ENCODE data around the gene SPAAR. TPM values are rescaled to one million over a fixed set of nuclear protein-coding genes. Genes with fewer than 3 reads are reported as not detected.

The SPAAR gene
- not detected in 2 replicates for total RNA-seq

- H3K4me1 Mint-ChIP-seq: peaks cover 32% of the 10 kb centered on the region
- no peak for DNase-seq
- no peaks in the 10 kb centered on the region for H3K36me3 Mint-ChIP-seq (ENCODE audit: low read depth)
- intact Hi-C loops (cut with micrococcal nuclease): no loop called here
- H3K27me3 Mint-ChIP-seq: no peaks in the 10 kb centered on the region
- H3K27ac Mint-ChIP-seq: no peak within 1 kb of the TSS
- no peak within 1 kb of the TSS for H3K4me3 Mint-ChIP-seq
- no peaks in the 10 kb centered on the region for H3K9me3 Mint-ChIP-seq
Measured at GRCh38 chr9:35909274-35909673, at the start of gene SPAAR. TSS of gene SPAAR (plus strand) at chr9:35909490. CDS start at chr9:35910464, 974 bp downstream.

- Mint-ChIP-seq H3K27me3 (peaks cover 11% of the 10 kb centered on the region), H3K36me3 (ENCODE audit: low read depth) (no peaks in the 10 kb centered on the region), H3K4me1 (peaks cover 3% of the 10 kb centered on the region), H3K4me3 (no peak overlapping the region), H3K27ac (no peak overlapping the region), H3K9me3 (no peaks in the 10 kb centered on the region)
- intact Hi-C loops (cut with micrococcal nuclease): no loop called here
- DNase-seq: no peak
Measured at GRCh38 chr9:35859990-35860339, 49.3 kb upstream of the SPAAR start.

- Mint-ChIP-seq H3K4me3 (no peak overlapping the region), H3K27me3 (peaks cover 11% of the 10 kb centered on the region), H3K36me3 (ENCODE audit: low read depth) (no peaks in the 10 kb centered on the region), H3K9me3 (no peaks in the 10 kb centered on the region), H3K27ac (no peak overlapping the region), H3K4me1 (peaks cover 3% of the 10 kb centered on the region)
- DNase-seq: no peak
- intact Hi-C loops (cut with micrococcal nuclease): no loop called here
Measured at GRCh38 chr9:35861161-35861897, 48.0 kb upstream of the SPAAR start.

GRCh38 chr9:35862328-35862727 lies 47.0 kb upstream of the SPAAR start:
- no peak overlapping the region for H3K27ac Mint-ChIP-seq
- intact Hi-C loops (cut with micrococcal nuclease): no loop called here
- peaks cover 3% of the 10 kb centered on the region for H3K4me1 Mint-ChIP-seq
- H3K9me3 Mint-ChIP-seq: no peaks in the 10 kb centered on the region
- no peaks in the 10 kb centered on the region for H3K36me3 Mint-ChIP-seq (ENCODE audit: low read depth)
- H3K4me3 Mint-ChIP-seq: no peak overlapping the region
- no peak for DNase-seq
- H3K27me3 Mint-ChIP-seq: peaks cover 8% of the 10 kb centered on the region

- H3K36me3 Mint-ChIP-seq (ENCODE audit: low read depth): no peaks in the 10 kb centered on the region
- no peak overlapping the region for H3K4me3 Mint-ChIP-seq
- intact Hi-C loops (cut with micrococcal nuclease): no loop called here
- peaks cover 8% of the 10 kb centered on the region for H3K27me3 Mint-ChIP-seq
- no peaks in the 10 kb centered on the region for H3K9me3 Mint-ChIP-seq
- peak; percentile 46 for DNase-seq
- no peak overlapping the region for H3K27ac Mint-ChIP-seq
- H3K4me1 Mint-ChIP-seq: peaks cover 1% of the 10 kb centered on the region
Measured at GRCh38 chr9:35863583-35863982, 45.7 kb upstream of the SPAAR start.

- Mint-ChIP-seq H3K27ac (no peak overlapping the region), H3K27me3 (peaks cover 8% of the 10 kb centered on the region), H3K9me3 (no peaks in the 10 kb centered on the region), H3K4me3 (no peak overlapping the region), H3K36me3 (ENCODE audit: low read depth) (no peaks in the 10 kb centered on the region), H3K4me1 (no peaks in the 10 kb centered on the region)
- intact Hi-C loops (cut with micrococcal nuclease): no loop called here
- peak; percentile 26 for DNase-seq
Measured at GRCh38 chr9:35864695-35865255, 44.5 kb upstream of the SPAAR start.

- DNase-seq: peak; percentile 43
- H3K4me1 Mint-ChIP-seq: no peaks in the 10 kb centered on the region
- no peaks in the 10 kb centered on the region for H3K36me3 Mint-ChIP-seq (ENCODE audit: low read depth)
- no peak overlapping the region for H3K4me3 Mint-ChIP-seq
- H3K27me3 Mint-ChIP-seq: peaks cover 3% of the 10 kb centered on the region
- intact Hi-C loops (cut with micrococcal nuclease): no loop called here
- no peaks in the 10 kb centered on the region for H3K9me3 Mint-ChIP-seq
- H3K27ac Mint-ChIP-seq: no peak overlapping the region
Measured at GRCh38 chr9:35867538-35867937, 41.8 kb upstream of the SPAAR start.

GRCh38 chr9:35868933-35869332 lies 40.4 kb upstream of the SPAAR start:
- no peak overlapping the region for H3K4me3 Mint-ChIP-seq
- no peaks in the 10 kb centered on the region for H3K36me3 Mint-ChIP-seq (ENCODE audit: low read depth)
- intact Hi-C loops (cut with micrococcal nuclease): no loop called here
- peak; percentile 44 for DNase-seq
- no peaks in the 10 kb centered on the region for H3K27me3 Mint-ChIP-seq
- no peaks in the 10 kb centered on the region for H3K9me3 Mint-ChIP-seq
- H3K27ac Mint-ChIP-seq: no peak overlapping the region
- no peaks in the 10 kb centered on the region for H3K4me1 Mint-ChIP-seq

GRCh38 chr9:35869621-35870216 lies 39.6 kb upstream of the SPAAR start:
- H3K9me3 Mint-ChIP-seq: no peaks in the 10 kb centered on the region
- H3K4me3 Mint-ChIP-seq: no peak overlapping the region
- peak; percentile 44 for DNase-seq
- H3K27ac Mint-ChIP-seq: no peak overlapping the region
- H3K36me3 Mint-ChIP-seq (ENCODE audit: low read depth): no peaks in the 10 kb centered on the region
- H3K4me1 Mint-ChIP-seq: no peaks in the 10 kb centered on the region
- H3K27me3 Mint-ChIP-seq: peaks cover 2% of the 10 kb centered on the region
- intact Hi-C loops (cut with micrococcal nuclease): no loop called here

- H3K4me3 Mint-ChIP-seq: no peak within 1 kb of the TSS
- H3K27ac Mint-ChIP-seq: no peak within 1 kb of the TSS
- H3K9me3 Mint-ChIP-seq: no peaks in the 10 kb centered on the region
- intact Hi-C loops (cut with micrococcal nuclease): no loop called here
- no peaks in the 10 kb centered on the region for H3K36me3 Mint-ChIP-seq (ENCODE audit: low read depth)
- no peak for DNase-seq
- no peaks in the 10 kb centered on the region for H3K4me1 Mint-ChIP-seq
- peaks cover 8% of the 10 kb centered on the region for H3K27me3 Mint-ChIP-seq
Measured at GRCh38 chr9:35870351-35870923, 38.9 kb upstream of the SPAAR start, which contains the start of gene OR13J1. TSS of gene OR13J1 (minus strand) at chr9:35870401. CDS start at chr9:35870401, 0 bp downstream.

GRCh38 chr9:35871545-35871944 lies 37.7 kb upstream of the SPAAR start:
- intact Hi-C loops (cut with micrococcal nuclease): no loop called here
- no peaks in the 10 kb centered on the region for H3K4me1 Mint-ChIP-seq
- DNase-seq: no peak
- no peaks in the 10 kb centered on the region for H3K36me3 Mint-ChIP-seq (ENCODE audit: low read depth)
- H3K27ac Mint-ChIP-seq: no peak overlapping the region
- H3K4me3 Mint-ChIP-seq: no peak overlapping the region
- peaks cover 17% of the 10 kb centered on the region for H3K27me3 Mint-ChIP-seq
- H3K9me3 Mint-ChIP-seq: no peaks in the 10 kb centered on the region

GRCh38 chr9:35872505-35872904 lies 36.8 kb upstream of the SPAAR start:
- Mint-ChIP-seq H3K27ac (no peak overlapping the region), H3K27me3 (peaks cover 25% of the 10 kb centered on the region), H3K4me1 (no peaks in the 10 kb centered on the region), H3K4me3 (no peak overlapping the region), H3K36me3 (ENCODE audit: low read depth) (no peaks in the 10 kb centered on the region), H3K9me3 (peaks cover 3% of the 10 kb centered on the region)
- intact Hi-C loops (cut with micrococcal nuclease): no loop called here
- no peak for DNase-seq

GRCh38 chr9:35882263-35882848 lies 26.9 kb upstream of the SPAAR start:
- intact Hi-C loops (cut with micrococcal nuclease): loop anchor here (1.0 kb wide), 2 partner anchors 56 to 92 kb away; no protein-coding TSS in a partner anchor
- peak; percentile 93 for DNase-seq
- peaks cover 46% of the 10 kb centered on the region for H3K27me3 Mint-ChIP-seq
- peaks cover 2% of the 10 kb centered on the region for H3K9me3 Mint-ChIP-seq
- no peak overlapping the region for H3K4me3 Mint-ChIP-seq
- H3K4me1 Mint-ChIP-seq: no peaks in the 10 kb centered on the region
- no peaks in the 10 kb centered on the region for H3K36me3 Mint-ChIP-seq (ENCODE audit: low read depth)
- H3K27ac Mint-ChIP-seq: no peak overlapping the region

GRCh38 chr9:35882996-35883395 lies 26.3 kb upstream of the SPAAR start:
- intact Hi-C loops (cut with micrococcal nuclease): loop anchor here (1.0 kb wide), 2 partner anchors 57 to 93 kb away; no protein-coding TSS in a partner anchor
- peak; percentile 41 for DNase-seq
- H3K36me3 Mint-ChIP-seq (ENCODE audit: low read depth): no peaks in the 10 kb centered on the region
- no peaks in the 10 kb centered on the region for H3K4me1 Mint-ChIP-seq
- no peak overlapping the region for H3K4me3 Mint-ChIP-seq
- peaks cover 41% of the 10 kb centered on the region for H3K27me3 Mint-ChIP-seq
- no peaks in the 10 kb centered on the region for H3K9me3 Mint-ChIP-seq
- H3K27ac Mint-ChIP-seq: no peak overlapping the region
